ENCODE measurements around the gene CHRNA10.

The CHRNA10 gene

GRCh38 chr11:3671334-3672254 lies at the start of gene CHRNA10:
Gene CHRNA10 (minus strand): TSS chr11:3671384. CDS start chr11:3671312, 72 bp downstream.
- DNase-seq: no peak

GRCh38 chr11:3712274-3712673 lies 41.1 kb upstream of the CHRNA10 start:
- no peak for DNase-seq

- no peak for DNase-seq
Measured at GRCh38 chr11:3710485-3711259, 39.5 kb upstream of the CHRNA10 start.

GRCh38 chr11:3709977-3710376 lies 38.8 kb upstream of the CHRNA10 start:
- DNase-seq: no peak

- no peak for DNase-seq
Measured at GRCh38 chr11:3707176-3707575, 36.0 kb upstream of the CHRNA10 start.

- no peak for DNase-seq
Measured at GRCh38 chr11:3703383-3703782, 32.2 kb upstream of the CHRNA10 start.

GRCh38 chr11:3700910-3701309 lies 29.7 kb upstream of the CHRNA10 start:
- no peak for DNase-seq

GRCh38 chr11:3700410-3700809 lies 29.2 kb upstream of the CHRNA10 start:
- DNase-seq: no peak

- DNase-seq: no peak
Measured at GRCh38 chr11:3686751-3687150, 15.6 kb upstream of the CHRNA10 start.

GRCh38 chr11:3685923-3686322 lies 14.7 kb upstream of the CHRNA10 start:
- DNase-seq: no peak

GRCh38 chr11:3684819-3685172 lies 13.6 kb upstream of the CHRNA10 start:
- DNase-seq: no peak

- no peak for DNase-seq
Measured at GRCh38 chr11:3684129-3684818, 13.1 kb upstream of the CHRNA10 start.

GRCh38 chr11:3683039-3683438 lies 11.9 kb upstream of the CHRNA10 start:
- peak in 1 of 2 experiments; percentile 13 for DNase-seq

- DNase-seq: no peak
Measured at GRCh38 chr11:3679077-3679476, 7.9 kb upstream of the CHRNA10 start.

- DNase-seq: no peak
Measured at GRCh38 chr11:3675971-3676370, 4.8 kb upstream of the CHRNA10 start.

GRCh38 chr11:3674189-3674588 lies 3.0 kb upstream of the CHRNA10 start:
- DNase-seq: no peak

GRCh38 chr11:3669742-3670183 lies 1.4 kb downstream of the CHRNA10 start:
- no peak for DNase-seq

GRCh38 chr11:3669128-3669527 lies 2.1 kb downstream of the CHRNA10 start:
- no peak for DNase-seq

- DNase-seq: no peak
Measured at GRCh38 chr11:3667149-3668035, 3.8 kb downstream of the CHRNA10 start.

GRCh38 chr11:3666023-3666530 lies 5.1 kb downstream of the CHRNA10 start:
- DNase-seq: no peak

- no peak for DNase-seq
Measured at GRCh38 chr11:3665336-3666022, 5.7 kb downstream of the CHRNA10 start.
